ENCODE data around the gene FRMPD4. TPM values are rescaled to one million over a fixed set of nuclear protein-coding genes. Genes with fewer than 3 reads are reported as not detected.
"Not testable (repeated sequence)": the region's sequence is repeated elsewhere in the genome, so short reads cannot be mapped to it uniquely, and the experiment has no call there.

The FRMPD4 gene
- under 1 TPM; 0.07 to 0.15 (median 0.14) TPM for polyA plus RNA-seq (ENCODE audit: insufficient read length in 3 of 3)

- DNase-seq (ENCODE audit: low read depth in 3 of 3, low spot score in 2 of 3): no peak
Observed at GRCh38 chrX:12138361-12139313, at the start of gene FRMPD4. Gene FRMPD4 (plus strand): TSS chrX:12138473. CDS start chrX:12138972, 499 bp downstream.

DNA sequence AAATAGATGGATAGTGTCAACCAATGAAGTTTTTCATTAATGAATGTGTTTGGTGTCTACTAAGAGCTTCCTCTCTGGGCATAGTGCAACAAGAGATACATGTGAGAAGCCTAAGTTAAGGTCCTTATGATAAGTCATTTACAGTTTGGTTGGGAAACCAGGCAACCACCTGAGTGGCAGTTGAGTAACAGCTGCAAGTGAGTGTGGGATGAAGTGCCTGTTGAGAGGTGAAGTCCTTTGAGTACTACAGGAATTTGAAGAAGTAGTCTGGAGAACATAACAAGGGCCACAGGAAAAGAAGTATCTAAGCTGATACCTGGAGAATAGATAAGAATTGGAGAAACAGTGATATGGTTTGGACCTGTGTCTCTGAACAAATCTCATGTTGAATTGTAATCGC is 48.5 kb upstream of the FRMPD4 start:
- DNase-seq (ENCODE audit: low read depth in 3 of 3, low spot score in 2 of 3): no peak

DNA sequence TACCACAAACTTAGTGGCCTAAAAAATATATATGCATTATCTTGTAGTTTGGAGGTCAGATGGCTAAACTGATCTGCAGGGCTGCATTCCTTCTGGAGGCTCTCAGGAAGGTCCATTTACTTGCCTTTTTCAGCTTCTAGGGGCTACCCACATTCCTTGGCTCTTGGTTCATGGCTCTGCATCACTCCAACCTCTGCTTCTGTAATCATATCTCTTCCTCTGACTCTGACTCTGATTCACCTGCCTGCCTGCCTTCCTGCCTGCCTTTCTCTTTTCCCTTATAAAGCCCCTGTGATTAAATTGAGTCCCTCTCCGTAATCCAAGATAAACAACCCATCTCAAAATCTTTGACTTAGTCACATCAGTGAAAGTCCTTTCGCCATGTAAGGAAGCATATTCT is 25.0 kb upstream of the FRMPD4 start:
- no peak for DNase-seq (ENCODE audit: low read depth in 3 of 3, low spot score in 2 of 3)

GRCh38 chrX:12115377-12115776 is 22.9 kb upstream of the FRMPD4 start:
- DNase-seq (ENCODE audit: low read depth in 3 of 3, low spot score in 2 of 3): no peak

GRCh38 chrX:12118134-12118533 is 20.1 kb upstream of the FRMPD4 start:
- DNase-seq (ENCODE audit: low read depth in 3 of 3, low spot score in 2 of 3): no peak

DNA sequence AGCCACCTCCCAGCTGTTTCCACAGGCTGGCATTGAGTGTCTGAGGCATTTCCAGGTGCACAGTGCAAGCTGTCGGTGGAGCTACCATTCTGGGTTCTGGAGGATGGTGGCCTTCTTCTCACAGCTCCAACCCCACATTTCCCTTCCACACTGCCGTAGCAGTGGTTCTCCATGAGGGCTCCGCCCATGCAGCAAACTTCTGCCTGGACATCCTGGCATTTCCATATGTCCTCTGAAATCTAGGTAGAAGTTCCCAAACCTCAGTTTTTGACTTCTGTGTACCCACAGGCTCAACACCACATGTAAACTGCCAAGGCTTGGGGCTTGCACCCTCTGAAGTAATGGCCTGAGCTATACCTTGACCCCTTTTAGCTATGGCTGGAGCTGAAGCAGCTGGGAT is 10.3 kb upstream of the FRMPD4 start:
- DNase-seq (ENCODE audit: low read depth in 3 of 3, low spot score in 2 of 3): no peak

DNA sequence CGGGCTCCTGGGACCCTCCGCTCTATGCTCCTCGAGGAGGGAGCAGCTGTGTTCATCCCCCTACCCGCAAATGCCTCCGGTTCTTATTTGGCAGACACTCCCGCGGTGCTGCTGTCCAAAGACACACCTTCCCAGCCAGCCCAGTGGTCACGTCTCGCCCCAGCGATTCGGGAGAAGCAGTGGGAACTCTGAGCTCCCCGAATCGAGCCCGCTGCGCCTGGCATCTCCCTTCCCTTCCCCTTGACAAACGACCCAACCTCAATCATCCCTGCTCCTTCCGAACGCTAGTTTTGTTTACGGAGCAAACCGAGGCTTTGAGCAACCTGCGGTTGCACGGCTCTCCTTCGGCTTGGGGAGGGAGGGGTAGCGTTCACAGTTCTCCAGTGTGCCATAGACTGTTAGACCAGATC is 317 bp upstream of the FRMPD4 start:
- no peak for DNase-seq (ENCODE audit: low read depth in 3 of 3, low spot score in 2 of 3)

DNA sequence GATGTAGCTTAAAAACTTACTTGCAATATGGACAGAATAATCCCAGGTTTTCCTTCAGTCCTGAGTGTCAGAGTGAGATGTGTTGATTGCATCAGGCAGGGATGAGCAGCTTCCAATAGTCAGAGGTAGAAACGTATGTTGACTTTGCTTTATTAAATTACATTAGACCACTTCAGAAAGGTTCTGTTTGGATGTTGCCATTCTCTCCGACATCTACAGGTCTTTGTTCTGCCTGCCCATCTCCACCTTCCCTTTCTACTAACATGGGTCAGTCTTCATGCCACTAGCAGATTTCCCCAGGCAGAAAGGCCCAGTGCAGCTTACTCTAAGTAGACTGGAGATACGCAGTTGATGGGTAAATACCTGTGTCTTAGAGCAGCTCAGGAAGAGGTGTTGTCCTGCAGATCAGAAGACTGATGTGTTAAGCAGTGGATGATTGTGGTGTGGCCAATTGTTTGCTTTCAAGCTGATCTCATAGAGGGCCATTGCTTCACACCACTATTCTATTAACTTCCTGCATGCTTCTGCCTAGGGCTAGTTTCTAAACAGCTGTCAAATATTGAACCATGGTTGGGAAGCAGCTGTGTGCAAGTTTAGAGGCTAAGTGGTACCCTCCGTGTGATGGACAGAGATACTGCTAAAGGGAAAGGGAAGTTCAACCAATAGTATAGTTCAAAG is 1.8 kb downstream of the FRMPD4 start:
- DNase-seq (ENCODE audit: low read depth in 3 of 3, low spot score in 2 of 3): no peak

DNA sequence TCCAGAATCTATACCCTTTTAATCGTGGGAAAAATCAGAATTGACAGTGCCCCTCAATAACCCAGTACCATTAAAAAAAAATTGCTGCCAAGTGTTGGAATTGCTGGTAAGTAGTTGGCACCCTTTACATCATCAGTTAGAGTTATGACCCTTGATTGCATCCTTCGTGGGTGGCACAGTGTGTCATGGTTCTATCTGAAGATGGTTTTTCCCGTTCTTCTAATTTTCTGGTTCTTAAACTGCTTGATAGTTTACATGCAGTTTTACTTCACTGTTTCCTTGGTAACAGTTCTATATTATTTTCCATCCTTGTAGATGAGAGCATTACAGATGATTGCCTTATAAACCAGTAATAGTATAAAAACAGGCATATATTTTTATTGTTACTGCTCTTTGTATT is 3.2 kb downstream of the FRMPD4 start:
- DNase-seq (ENCODE audit: low read depth in 3 of 3, low spot score in 2 of 3): no peak

DNA sequence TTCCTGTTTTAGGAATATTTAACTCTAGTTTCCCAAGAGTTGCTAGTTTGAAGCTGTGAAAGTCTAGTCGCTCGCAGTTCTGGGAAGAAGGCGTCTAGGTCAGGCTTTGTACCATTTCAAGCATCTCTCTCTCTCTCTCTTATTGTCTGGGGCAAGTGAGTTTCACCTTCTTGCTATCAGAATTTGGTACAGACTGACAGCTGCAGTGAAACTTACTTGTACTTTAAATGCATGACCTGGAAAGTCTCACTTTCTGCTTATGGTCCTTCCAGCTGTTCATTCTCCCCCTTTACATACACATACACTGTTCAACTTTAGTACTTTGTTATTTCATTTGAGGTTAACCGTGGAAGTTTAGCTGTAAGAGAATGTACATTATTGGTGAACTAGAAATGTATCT is 4.4 kb downstream of the FRMPD4 start:
- DNase-seq (ENCODE audit: low read depth in 3 of 3, low spot score in 2 of 3): no peak

DNA sequence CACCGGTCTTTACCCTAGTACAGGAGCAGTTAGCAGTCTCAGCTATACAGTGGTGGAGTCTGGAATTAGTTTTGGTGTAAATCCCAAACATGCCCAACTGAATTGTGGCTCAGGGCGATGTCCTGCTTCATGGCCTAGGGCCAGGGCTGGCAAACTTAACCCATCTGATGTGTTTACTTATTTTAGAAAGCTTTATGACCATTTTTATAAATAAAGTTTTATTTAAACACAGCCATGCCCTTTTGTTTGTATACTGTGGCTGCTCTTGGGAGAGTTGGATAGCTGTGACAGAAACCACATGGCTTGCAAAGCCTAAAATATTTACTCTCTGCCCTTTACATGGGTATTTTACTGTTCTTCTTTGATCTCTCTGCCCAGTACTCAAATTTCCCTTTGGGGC is 7.1 kb downstream of the FRMPD4 start:
- no peak for DNase-seq (ENCODE audit: low read depth in 3 of 3, low spot score in 2 of 3)

DNA sequence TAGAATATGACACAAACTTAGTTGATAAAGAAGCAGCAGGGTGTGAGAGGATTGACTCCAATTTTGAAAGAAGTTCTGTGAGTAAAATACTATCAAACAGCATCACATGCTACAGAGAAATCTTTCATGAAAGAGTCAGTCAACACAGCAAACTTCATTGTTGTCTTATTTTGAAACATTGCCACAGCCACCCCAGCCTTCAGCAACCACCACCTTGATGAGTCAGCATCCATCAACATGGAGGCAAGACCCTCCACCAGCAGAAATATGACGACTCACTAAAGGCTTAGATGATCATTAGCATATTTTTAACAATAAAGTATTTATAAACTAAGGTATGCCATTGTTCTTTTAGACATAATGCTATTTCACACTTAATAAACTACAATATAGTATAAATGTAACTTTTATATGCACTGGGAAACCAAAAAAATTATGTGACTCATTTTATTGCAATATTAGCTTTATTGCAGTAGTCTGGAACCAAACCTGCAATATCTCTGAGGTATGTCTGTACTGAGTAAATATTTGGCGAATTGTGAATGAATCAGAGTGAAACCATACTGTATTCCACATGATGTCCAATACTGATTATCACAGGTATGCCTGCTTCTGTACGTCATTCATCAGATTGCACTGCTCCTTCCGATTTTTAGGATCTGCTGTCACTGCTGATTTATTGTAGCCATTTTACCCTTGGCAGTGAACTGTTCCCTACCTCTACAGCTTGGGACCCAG is 11.6 kb downstream of the FRMPD4 start:
- no peak for DNase-seq (ENCODE audit: low read depth in 3 of 3, low spot score in 2 of 3)

DNA sequence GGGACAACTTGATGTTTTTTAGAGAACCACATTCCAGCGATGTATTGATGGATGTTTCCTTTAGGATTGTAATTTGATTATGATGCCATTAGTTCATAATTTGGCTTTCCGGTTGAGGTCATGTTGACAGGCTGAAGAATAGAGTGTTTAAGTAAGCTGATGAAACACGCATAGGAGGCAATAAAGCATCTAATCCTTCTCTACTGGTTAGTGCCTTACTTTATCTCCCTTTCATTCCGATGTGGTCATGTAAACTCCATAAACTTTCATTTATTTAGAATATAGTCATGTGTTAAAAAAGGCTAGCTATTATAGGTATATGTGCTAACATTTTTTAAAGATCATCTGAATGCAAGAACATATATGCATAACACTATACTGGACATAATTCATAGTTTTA is 15.0 kb downstream of the FRMPD4 start:
- DNase-seq (ENCODE audit: low read depth in 3 of 3, low spot score in 2 of 3): no peak

DNA sequence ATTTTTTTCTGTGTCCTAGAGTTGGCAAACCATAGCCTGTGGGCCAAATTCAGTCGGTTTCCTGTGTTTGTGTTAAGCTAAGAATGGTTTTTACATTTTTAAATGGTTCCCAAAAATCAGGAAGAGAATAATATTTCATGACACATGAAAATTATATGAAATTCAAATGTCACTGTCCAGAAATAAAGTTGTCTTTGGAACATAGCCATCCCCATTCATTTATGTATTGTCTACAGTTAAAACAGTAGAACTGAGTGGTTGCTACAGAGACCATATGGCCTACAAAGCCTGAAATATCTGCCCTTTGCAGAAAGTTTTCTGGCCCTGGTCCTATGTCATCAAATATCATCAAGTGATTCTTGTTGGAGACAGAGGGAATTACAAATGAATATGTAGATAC is 15.5 kb downstream of the FRMPD4 start:
- peak in 1 of 3 donors; percentile 23 for DNase-seq (ENCODE audit: low read depth in 3 of 3, low spot score in 2 of 3)

DNA sequence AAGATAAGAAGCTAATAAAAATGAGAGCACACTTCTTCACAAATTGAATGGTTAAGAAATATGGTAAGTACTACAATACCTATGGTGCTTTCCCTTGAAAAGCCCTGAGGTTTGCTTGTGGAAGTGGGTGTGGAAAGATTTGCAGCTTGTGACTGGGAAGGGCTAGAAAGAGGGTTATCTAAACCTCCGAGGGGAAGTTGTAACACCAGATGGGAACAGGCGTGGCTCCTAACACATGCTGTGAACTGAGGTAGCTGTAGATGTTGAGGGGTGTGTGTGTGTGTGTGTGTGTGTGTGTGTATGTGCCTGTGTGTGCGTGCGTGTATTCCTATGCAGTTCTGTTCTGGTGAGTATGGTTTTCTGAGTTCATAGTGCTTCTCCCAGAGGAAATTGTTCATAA is 21.5 kb downstream of the FRMPD4 start:
- DNase-seq (ENCODE audit: low read depth in 3 of 3, low spot score in 2 of 3): no peak

- DNase-seq (ENCODE audit: low read depth in 3 of 3, low spot score in 2 of 3): no peak
Observed at GRCh38 chrX:12162420-12162819, 24.1 kb downstream of the FRMPD4 start.

GRCh38 chrX:12164180-12164579 is 25.9 kb downstream of the FRMPD4 start:
- not testable (repeated sequence) for DNase-seq (ENCODE audit: low read depth in 3 of 3, low spot score in 2 of 3)

GRCh38 chrX:12170755-12171154 is 32.5 kb downstream of the FRMPD4 start:
- no peak for DNase-seq (ENCODE audit: low read depth in 3 of 3, low spot score in 2 of 3)

DNA sequence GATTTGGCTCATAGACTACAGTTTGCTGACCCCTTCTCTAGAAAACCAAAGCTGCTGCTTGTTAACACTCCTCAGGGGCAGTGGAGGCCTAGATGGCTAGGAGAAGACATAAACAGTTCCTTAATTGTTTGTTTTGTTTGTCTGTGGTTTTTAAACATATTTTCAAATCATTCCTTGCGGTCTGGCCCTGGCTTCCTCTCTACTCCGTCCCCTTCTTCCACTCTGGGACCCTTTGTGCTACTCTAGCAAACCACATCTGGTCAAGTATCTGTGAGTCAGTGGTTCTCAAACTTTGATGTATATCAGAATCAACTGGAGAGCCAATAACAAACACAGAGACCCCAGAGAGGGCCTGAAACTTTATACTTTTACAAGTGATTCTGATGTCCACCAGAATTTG is 36.1 kb downstream of the FRMPD4 start:
- no peak for DNase-seq (ENCODE audit: low read depth in 3 of 3, low spot score in 2 of 3)

DNA sequence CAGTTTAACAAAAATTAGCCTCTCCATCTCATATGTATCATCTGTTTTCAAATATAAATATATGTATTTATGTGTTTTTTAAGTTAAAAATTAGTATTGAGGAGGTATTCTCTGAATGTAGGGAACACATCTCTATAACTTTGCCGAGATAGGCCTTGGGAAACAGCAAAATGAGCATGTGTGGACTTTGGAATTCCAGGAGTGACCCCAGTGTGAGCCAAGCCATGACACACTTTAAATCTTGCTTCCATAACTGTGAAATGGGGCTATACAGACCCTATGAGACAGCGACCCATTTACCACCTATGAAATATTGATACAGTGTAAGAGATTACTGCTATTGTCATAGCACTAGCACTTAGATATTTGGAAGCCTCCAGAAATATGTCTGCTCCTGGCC is 58.8 kb downstream of the FRMPD4 start:
- no peak for DNase-seq (ENCODE audit: low read depth in 3 of 3, low spot score in 2 of 3)

- no peak for DNase-seq (ENCODE audit: low read depth in 3 of 3, low spot score in 2 of 3)
Observed at GRCh38 chrX:12206413-12206812, 68.1 kb downstream of the FRMPD4 start.
